Tibial artery (tissue), 4 donors: ENCODE measurements around the gene DLGAP1.

Experiments used
- DNase-seq, 2 donors: peaks; one replicate each; pipeline ENCODE4 v3.0.0-alpha.2; 2019
- H3K27ac ChIP-seq, 2 donors: fragments of 200-600 bp; sonication (generic) in 1 of 2; 1 replicate in 1 of 2; 2 replicates in 1 of 2; pipeline ENCODE4 v1.5.1; 2018 to 2019; ENCODE audit warnings: mild to moderate bottlenecking in 1 of 2
- H3K27me3 ChIP-seq, 2 donors: fragments of 200-600 bp; sonication (generic) in 1 of 2; one replicate each; pipeline versions ENCODE4 v1.5.1 to v1.6.0; 2016 to 2019
- H3K36me3 ChIP-seq, 3 donors: fragments of 200-600 bp; sonication (generic) in 2 of 3; one replicate each; pipeline ENCODE4 v1.5.1; 2016 to 2019; ENCODE audit warnings: mild to moderate bottlenecking in 2 of 3
- H3K4me1 ChIP-seq, 4 donors: fragments of 200-600 bp; sonication (generic) in 2 of 4; 1 replicate in 3 of 4; 2 replicates in 1 of 4; pipeline ENCODE4 v1.5.1; 2016 to 2019
- H3K4me3 ChIP-seq, 2 donors: fragments of 200-600 bp; sonication (generic) in 1 of 2; 1 replicate in 1 of 2; 2 replicates in 1 of 2; pipeline ENCODE4 v1.5.1; 2018 to 2019; ENCODE audit warnings: mild to moderate bottlenecking in 2 of 2
- H3K9me3 ChIP-seq, 3 donors: fragments of 200-600 bp; sonication (generic) in 1 of 3; one replicate each; pipeline ENCODE4 v1.5.1; 2016 to 2019
- CTCF ChIP-seq, 2 experiments: fragments of 200-600 bp in 1 of 2; fragments of 450-650 bp in 1 of 2; IDR thresholded peaks; one replicate each; pipeline ENCODE4 v1.5.1; 2017 to 2019; ENCODE audit warnings: antibody characterized with exemption in 2 of 2, mild to moderate bottlenecking in 1 of 2, moderate library complexity in 1 of 2
- intact Hi-C: fragments of 100-400 bp; cut with DNase I; formaldehyde crosslinking; loops from one replicate; pipeline ENCODE4 v1.15.0; 2023; ENCODE audit warnings: low total_unique reads

The DLGAP1 gene

GRCh38 chr18:4286256-4286655, 168.9 kb downstream of the DLGAP1 start:
- Histone ChIP-seq H3K4me3 (no peak overlapping the region), H3K36me3 (no peaks in the 10 kb centered on the region), H3K4me1 (peaks cover 0 to 7% (median 0%) of the 10 kb centered on the region in 4 donors), H3K27me3 (no peaks in the 10 kb centered on the region), H3K9me3 (no peaks in the 10 kb centered on the region), H3K27ac (no peak overlapping the region)
- no peak for TF ChIP-seq CTCF (IDR thresholded peaks at IDR 0.05)
- intact Hi-C loops: no loop called here
- no peak for DNase-seq

GRCh38 chr18:4285525-4285924, 169.6 kb downstream of the DLGAP1 start:
- no peaks in the 10 kb centered on the region for H3K9me3 ChIP-seq
- peaks cover 0 to 7% (median 0%) of the 10 kb centered on the region in 4 donors for H3K4me1 ChIP-seq
- H3K27ac ChIP-seq: no peak overlapping the region
- H3K27me3 ChIP-seq: no peaks in the 10 kb centered on the region
- DNase-seq: no peak
- H3K36me3 ChIP-seq: no peaks in the 10 kb centered on the region
- no peak for TF ChIP-seq CTCF (IDR thresholded peaks at IDR 0.05)
- intact Hi-C loops: no loop called here
- H3K4me3 ChIP-seq: no peak overlapping the region

GRCh38 chr18:4284528-4284927, 170.6 kb downstream of the DLGAP1 start:
- intact Hi-C loops: no loop called here
- H3K36me3 ChIP-seq: no peaks in the 10 kb centered on the region
- H3K27me3 ChIP-seq: no peaks in the 10 kb centered on the region
- DNase-seq: no peak
- H3K4me1 ChIP-seq: peaks cover 0 to 7% (median 0%) of the 10 kb centered on the region in 4 donors
- no peak overlapping the region for H3K4me3 ChIP-seq
- H3K9me3 ChIP-seq: no peaks in the 10 kb centered on the region
- no peak overlapping the region for H3K27ac ChIP-seq
- no peak for TF ChIP-seq CTCF (IDR thresholded peaks at IDR 0.05)

GRCh38 chr18:4283746-4284291, 171.3 kb downstream of the DLGAP1 start:
- no peaks in the 10 kb centered on the region for H3K9me3 ChIP-seq
- intact Hi-C loops: no loop called here
- H3K27me3 ChIP-seq: no peaks in the 10 kb centered on the region
- no peak overlapping the region for H3K27ac ChIP-seq
- peaks cover 0 to 7% (median 0%) of the 10 kb centered on the region in 4 donors for H3K4me1 ChIP-seq
- TF ChIP-seq CTCF (IDR thresholded peaks at IDR 0.05): no peak
- no peaks in the 10 kb centered on the region for H3K36me3 ChIP-seq
- H3K4me3 ChIP-seq: no peak overlapping the region
- no peak for DNase-seq

GRCh38 chr18:4282954-4283353, 172.2 kb downstream of the DLGAP1 start:
- Histone ChIP-seq H3K4me1 (peaks cover 0 to 7% (median 0%) of the 10 kb centered on the region in 4 donors), H3K27me3 (no peaks in the 10 kb centered on the region), H3K27ac (no peak overlapping the region), H3K9me3 (no peaks in the 10 kb centered on the region), H3K36me3 (no peaks in the 10 kb centered on the region), H3K4me3 (no peak overlapping the region)
- intact Hi-C loops: no loop called here
- DNase-seq: no peak
- TF ChIP-seq CTCF (IDR thresholded peaks at IDR 0.05): no peak
